Peyer's patch (tissue), 4 donors: ENCODE results near the gene CORO6.

Experiments
- POLR2A ChIP-seq, 2 donors: fragments of 450-650 bp; IDR thresholded peaks; one replicate each; pipeline ENCODE4 v1.5.1; 2017; ENCODE audit warnings: antibody characterized with exemption in 2 of 2, mild to moderate bottlenecking in 2 of 2, moderate library complexity in 2 of 2
- TF ChIP-seq, protein P1 (sequence below), 6 experiments: fragments of 450-650 bp in 4 of 6; fragments of 200-600 bp in 2 of 6; sonication (generic) in 1 of 6; IDR thresholded peaks; one replicate each; pipeline ENCODE4 v1.5.1; 2017 to 2019; ENCODE audit warnings: antibody characterized with exemption in 6 of 6, mild to moderate bottlenecking in 3 of 6, moderate library complexity in 1 of 6

- TF ChIP-seq, protein P1, sequence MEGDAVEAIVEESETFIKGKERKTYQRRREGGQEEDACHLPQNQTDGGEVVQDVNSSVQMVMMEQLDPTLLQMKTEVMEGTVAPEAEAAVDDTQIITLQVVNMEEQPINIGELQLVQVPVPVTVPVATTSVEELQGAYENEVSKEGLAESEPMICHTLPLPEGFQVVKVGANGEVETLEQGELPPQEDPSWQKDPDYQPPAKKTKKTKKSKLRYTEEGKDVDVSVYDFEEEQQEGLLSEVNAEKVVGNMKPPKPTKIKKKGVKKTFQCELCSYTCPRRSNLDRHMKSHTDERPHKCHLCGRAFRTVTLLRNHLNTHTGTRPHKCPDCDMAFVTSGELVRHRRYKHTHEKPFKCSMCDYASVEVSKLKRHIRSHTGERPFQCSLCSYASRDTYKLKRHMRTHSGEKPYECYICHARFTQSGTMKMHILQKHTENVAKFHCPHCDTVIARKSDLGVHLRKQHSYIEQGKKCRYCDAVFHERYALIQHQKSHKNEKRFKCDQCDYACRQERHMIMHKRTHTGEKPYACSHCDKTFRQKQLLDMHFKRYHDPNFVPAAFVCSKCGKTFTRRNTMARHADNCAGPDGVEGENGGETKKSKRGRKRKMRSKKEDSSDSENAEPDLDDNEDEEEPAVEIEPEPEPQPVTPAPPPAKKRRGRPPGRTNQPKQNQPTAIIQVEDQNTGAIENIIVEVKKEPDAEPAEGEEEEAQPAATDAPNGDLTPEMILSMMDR (IDR thresholded peaks at IDR 0.05): no peak
- no peak for TF ChIP-seq POLR2A (IDR thresholded peaks at IDR 0.05)
Observed at GRCh38 chr17:29577001-29577370, 45.7 kb downstream of the CORO6 start.
